PC-3 (cell line): ENCODE data around the gene PCDH9.

Experiments used
- CTCF ChIP-seq: fragments of 300-600 bp; sonication (generic); conservative IDR thresholded peaks from 2 replicates; pipeline ENCODE4 v1.5.1; 2017; ENCODE audit warnings: antibody characterized with exemption, low read depth, mild to moderate bottlenecking, low read length
- EZH2 ChIP-seq: fragments of 300-600 bp; sonication (generic); IDR thresholded peaks from one replicate; pipeline ENCODE4 v1.6.1; 2017; ENCODE audit warnings: antibody characterized with exemption, mild to moderate bottlenecking, low read length; ENCODE audit not compliant: unreplicated experiment

- TF ChIP-seq EZH2, result no peak
- TF ChIP-seq CTCF, result no peak
Observed at GRCh38 chr13:66424422-66424821, 805.7 kb downstream of the PCDH9 start.
